Measurements from ENCODE around the gene GLDC.

DNA sequence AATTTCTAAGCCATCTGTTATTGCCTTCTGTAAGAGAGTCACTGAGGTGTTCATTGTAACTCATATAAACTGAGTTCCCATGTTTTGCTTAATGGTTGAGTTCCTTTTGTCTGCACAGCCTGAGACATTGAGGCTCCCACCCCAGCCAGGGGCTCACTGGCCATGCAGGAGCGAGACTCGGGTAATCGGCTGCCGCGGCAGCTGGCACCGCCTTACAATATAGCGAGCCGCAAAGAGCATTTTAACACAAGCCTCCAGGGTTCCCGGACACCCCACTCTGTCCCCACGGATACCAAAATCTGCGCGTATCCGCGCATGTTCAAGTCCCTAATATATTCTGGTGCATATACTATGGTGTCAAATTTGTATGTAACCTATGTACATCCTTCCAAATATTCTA lies 24.4 kb upstream of the GLDC start:
- TF ChIP-seq, protein P1, sequence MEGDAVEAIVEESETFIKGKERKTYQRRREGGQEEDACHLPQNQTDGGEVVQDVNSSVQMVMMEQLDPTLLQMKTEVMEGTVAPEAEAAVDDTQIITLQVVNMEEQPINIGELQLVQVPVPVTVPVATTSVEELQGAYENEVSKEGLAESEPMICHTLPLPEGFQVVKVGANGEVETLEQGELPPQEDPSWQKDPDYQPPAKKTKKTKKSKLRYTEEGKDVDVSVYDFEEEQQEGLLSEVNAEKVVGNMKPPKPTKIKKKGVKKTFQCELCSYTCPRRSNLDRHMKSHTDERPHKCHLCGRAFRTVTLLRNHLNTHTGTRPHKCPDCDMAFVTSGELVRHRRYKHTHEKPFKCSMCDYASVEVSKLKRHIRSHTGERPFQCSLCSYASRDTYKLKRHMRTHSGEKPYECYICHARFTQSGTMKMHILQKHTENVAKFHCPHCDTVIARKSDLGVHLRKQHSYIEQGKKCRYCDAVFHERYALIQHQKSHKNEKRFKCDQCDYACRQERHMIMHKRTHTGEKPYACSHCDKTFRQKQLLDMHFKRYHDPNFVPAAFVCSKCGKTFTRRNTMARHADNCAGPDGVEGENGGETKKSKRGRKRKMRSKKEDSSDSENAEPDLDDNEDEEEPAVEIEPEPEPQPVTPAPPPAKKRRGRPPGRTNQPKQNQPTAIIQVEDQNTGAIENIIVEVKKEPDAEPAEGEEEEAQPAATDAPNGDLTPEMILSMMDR (IDR thresholded peaks at IDR 0.05) = no peak
- TF ChIP-seq EP300 (IDR thresholded peaks at IDR 0.05) = no peak
- TF ChIP-seq POLR2A (IDR thresholded peaks at IDR 0.05) = no peak

Measured in upper lobe of left lung (tissue), 4 donors.